PFSK-1 (cell line): ENCODE measurements around the gene NFIA.

Experiments
- FOXP2 ChIP-seq: optimal IDR thresholded peaks from 2 replicates; pipeline ENCODE3; 2011; ENCODE audit warnings: borderline replicate concordance, control low read depth, inconsistent platforms; ENCODE audit not compliant: insufficient read depth; ENCODE audit errors: extremely low read length, extremely low read depth
- POLR2AphosphoS5 ChIP-seq: IDR thresholded peaks from 2 replicates; pipeline ENCODE4 v1.6.1; 2012; ENCODE audit warnings: low read depth, mild to moderate bottlenecking, control low read depth, low read length, moderate library complexity
- SIN3A ChIP-seq: IDR thresholded peaks from 2 replicates; pipeline ENCODE4 v1.6.1; 2012; ENCODE audit warnings: mild to moderate bottlenecking, low read length, moderate library complexity, borderline replicate concordance; ENCODE audit not compliant: insufficient read depth
- TAF1 ChIP-seq: IDR thresholded peaks from 2 replicates; pipeline ENCODE4 v1.6.1; 2012; ENCODE audit warnings: low read length, control low read depth, borderline replicate concordance; ENCODE audit not compliant: insufficient read depth
- TF ChIP-seq, protein P1 (sequence below), 2 experiments: IDR thresholded peaks; 2 replicates each; pipeline versions ENCODE4 v1.6.1 to v1.8.0; 2011 to 2012; ENCODE audit warnings: low read depth in 2 of 2, low read length in 2 of 2, control low read depth in 1 of 2, inconsistent platforms in 1 of 2, mild to moderate bottlenecking in 1 of 2, moderate library complexity in 1 of 2; ENCODE audit not compliant: insufficient read depth in 1 of 2

The NFIA gene

GRCh38 chr1:61285371-61285885, 203.1 kb downstream of the NFIA start:
- TF ChIP-seq POLR2AphosphoS5 (no peak), TAF1 (no peak), FOXP2 (no peak), SIN3A (no peak)
- TF ChIP-seq, protein P1, sequence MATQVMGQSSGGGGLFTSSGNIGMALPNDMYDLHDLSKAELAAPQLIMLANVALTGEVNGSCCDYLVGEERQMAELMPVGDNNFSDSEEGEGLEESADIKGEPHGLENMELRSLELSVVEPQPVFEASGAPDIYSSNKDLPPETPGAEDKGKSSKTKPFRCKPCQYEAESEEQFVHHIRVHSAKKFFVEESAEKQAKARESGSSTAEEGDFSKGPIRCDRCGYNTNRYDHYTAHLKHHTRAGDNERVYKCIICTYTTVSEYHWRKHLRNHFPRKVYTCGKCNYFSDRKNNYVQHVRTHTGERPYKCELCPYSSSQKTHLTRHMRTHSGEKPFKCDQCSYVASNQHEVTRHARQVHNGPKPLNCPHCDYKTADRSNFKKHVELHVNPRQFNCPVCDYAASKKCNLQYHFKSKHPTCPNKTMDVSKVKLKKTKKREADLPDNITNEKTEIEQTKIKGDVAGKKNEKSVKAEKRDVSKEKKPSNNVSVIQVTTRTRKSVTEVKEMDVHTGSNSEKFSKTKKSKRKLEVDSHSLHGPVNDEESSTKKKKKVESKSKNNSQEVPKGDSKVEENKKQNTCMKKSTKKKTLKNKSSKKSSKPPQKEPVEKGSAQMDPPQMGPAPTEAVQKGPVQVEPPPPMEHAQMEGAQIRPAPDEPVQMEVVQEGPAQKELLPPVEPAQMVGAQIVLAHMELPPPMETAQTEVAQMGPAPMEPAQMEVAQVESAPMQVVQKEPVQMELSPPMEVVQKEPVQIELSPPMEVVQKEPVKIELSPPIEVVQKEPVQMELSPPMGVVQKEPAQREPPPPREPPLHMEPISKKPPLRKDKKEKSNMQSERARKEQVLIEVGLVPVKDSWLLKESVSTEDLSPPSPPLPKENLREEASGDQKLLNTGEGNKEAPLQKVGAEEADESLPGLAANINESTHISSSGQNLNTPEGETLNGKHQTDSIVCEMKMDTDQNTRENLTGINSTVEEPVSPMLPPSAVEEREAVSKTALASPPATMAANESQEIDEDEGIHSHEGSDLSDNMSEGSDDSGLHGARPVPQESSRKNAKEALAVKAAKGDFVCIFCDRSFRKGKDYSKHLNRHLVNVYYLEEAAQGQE (IDR thresholded peaks at IDR 0.05; ENCODE audit: insufficient read depth in 1 of 2, low read depth in 2 of 2, low read length in 2 of 2), result no peak

DNA sequence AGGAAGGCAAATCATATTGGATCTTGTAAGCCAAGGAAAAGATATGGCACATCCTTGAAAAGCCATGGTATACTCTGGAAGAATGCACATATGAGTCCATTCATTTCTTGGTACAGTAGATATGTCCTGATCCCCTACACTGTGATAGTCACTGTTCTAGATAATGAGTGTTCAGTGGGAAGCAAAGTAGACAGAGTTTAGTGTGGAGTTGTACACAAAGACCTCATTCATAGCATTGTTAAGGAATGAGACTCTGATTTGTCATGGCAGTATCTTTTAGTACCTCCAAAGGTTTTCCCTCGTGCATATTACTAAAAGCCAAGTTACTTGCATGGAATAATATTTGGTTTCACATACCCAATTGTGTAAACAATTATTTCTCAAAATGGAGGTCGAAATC, 204.7 kb downstream of the NFIA start:
- TF ChIP-seq, protein P1 (IDR thresholded peaks at IDR 0.05; ENCODE audit: insufficient read depth in 1 of 2, low read depth in 2 of 2, low read length in 2 of 2), result no peak
- TF ChIP-seq FOXP2 (no peak), TAF1 (no peak), SIN3A (no peak), POLR2AphosphoS5 (no peak)

DNA sequence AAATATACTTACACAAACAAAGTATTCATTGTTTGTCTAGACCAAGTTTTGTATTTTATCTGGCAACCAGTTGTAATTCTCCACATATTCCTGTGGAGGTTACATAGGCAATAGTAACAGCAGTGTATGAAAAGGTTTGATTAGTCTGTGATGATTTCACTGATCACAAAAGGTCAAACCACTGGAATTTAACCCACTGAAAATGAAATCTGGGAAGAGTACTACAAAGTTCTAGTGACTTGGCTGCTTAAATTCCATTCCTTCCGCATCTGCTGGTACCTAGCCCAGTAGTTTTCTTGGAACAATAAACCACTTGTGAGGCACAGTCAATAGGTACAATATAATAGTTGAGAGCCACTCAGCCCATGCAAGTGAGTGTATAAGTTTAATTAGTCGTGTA, 205.4 kb downstream of the NFIA start:
- TF ChIP-seq, protein P1 (IDR thresholded peaks at IDR 0.05; ENCODE audit: insufficient read depth in 1 of 2, low read depth in 2 of 2, low read length in 2 of 2), result no peak

DNA sequence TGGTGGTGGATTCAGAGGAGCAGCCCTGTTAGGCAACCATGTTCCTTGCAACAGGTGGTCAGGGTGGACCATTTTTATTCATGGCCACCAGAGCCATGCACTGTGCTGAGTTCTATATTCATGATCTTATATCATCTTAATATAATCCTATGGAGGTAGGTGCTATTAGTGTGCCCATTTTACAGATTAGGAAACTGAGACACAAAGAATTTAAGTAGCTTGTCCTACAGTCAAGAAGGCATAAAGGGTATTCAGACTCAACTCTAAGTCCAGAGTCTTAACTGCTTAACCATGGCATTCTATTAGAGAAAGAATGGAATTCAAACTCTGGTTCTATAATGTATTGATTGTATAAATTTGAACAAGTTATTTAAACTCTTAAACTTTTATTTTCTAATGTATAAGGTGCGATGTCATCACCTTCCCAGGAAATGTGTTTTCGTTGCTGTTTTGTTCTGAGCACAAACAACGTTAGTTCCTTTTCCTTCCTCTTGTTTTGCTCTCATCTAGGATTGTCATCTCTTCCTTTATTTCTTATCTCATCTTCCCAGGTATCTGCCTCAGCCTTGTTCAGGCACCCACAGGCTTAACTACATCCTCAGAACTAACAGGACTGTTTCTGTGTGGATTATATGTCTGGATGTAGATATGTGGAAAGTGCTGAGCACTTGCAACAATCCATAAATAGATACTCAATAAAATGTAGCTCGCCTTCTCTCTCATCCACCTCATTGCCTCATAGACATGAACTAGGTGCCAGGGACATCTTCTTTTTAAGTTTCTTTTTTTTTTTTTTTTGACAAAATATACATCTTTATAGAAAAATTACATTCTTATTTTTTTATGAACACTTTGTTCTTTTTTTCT, 207.1 kb downstream of the NFIA start:
- TF ChIP-seq TAF1, result no peak
- no peak for TF ChIP-seq POLR2AphosphoS5
- TF ChIP-seq, protein P1 (IDR thresholded peaks at IDR 0.05; ENCODE audit: insufficient read depth in 1 of 2, low read depth in 2 of 2, low read length in 2 of 2), result no peak
- TF ChIP-seq FOXP2, result no peak
- no peak for TF ChIP-seq SIN3A

DNA sequence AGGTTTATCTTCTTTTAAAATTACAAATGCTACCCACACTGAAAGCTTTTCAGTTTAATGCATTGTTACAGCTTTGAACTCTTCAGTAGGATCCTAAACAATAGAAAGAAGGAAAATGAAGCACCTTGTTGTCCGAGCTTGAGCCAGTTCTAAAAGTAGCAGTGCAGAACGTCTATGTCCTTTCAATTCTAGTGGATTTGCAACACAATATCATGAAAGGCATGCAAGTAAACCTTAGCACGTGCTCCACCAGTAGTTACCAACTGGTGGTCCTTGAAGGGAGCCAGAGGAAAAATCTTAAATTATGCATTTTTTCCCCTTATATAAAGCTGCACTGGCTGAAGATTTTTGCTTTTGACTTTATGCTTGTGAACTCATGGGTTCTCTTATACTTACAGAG, 208.2 kb downstream of the NFIA start:
- no peak for TF ChIP-seq FOXP2
- TF ChIP-seq, protein P1 (IDR thresholded peaks at IDR 0.05; ENCODE audit: insufficient read depth in 1 of 2, low read depth in 2 of 2, low read length in 2 of 2), result no peak
- no peak for TF ChIP-seq POLR2AphosphoS5
- TF ChIP-seq TAF1, result no peak
- TF ChIP-seq SIN3A, result no peak
